Measurements from ENCODE around the gene SLC4A3.

DNA sequence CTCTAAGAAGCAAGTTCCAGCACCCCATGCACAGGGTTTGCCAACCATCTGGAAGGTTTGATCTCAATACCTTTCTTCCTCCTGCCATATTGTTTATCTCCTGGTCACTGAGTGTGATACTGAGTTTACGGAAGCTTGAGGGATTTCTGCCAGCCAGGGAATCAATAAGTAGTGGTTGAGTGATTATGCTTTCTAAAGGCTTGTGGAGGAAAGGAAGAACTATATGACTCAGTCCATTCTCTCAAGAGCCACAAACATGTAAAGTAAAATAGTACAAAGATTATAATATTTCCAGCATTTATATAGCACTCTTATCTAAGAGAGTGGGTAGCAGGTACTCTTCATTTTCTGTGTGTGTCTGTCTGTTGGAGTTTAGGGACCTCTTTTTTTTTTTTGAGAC is 49.2 kb downstream of the SLC4A3 start:
- TF ChIP-seq CTCF (IDR thresholded peaks at IDR 0.05; ENCODE audit: low read depth, low read length) (no peak), EZH2phosphoT487 (IDR thresholded peaks at IDR 0.05; ENCODE audit: low read depth) (no peak)

Measured in OCI-LY3 (cell line).